ENCODE measurements around the gene SLX4. TPM values are rescaled to one million over a fixed set of nuclear protein-coding genes. Genes with fewer than 3 reads are reported as not detected.
"Not testable (repeated sequence)": the region's sequence is repeated elsewhere in the genome, so short reads cannot be mapped to it uniquely, and the experiment has no call there.

SLX4 gene
- total RNA-seq, 1 experiment from 2014 or later: 5.1 TPM

DNA sequence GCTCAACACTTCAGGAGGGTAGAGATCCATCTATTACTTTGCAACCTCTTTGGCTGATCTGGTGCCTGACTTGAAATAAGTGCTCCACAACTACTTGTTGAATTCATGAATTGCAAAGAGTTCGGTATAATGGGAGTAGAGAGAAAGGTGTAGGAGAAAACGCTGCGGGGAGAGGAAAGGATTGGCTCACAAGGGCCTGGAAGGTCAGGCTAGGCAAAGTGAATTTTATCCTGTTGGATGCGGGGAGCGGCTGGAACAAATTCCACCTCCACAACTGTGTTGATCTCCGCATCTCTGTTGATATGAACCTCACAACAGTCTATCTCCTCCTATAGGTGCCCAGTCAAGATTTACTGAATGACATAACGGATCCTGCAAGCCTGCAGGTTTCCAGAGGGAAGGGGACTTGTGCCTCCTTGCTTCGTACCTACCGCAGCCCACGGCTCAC lies 684 bp downstream of the SLX4 start:
- ATAC-seq: peak; percentile 42

DNA sequence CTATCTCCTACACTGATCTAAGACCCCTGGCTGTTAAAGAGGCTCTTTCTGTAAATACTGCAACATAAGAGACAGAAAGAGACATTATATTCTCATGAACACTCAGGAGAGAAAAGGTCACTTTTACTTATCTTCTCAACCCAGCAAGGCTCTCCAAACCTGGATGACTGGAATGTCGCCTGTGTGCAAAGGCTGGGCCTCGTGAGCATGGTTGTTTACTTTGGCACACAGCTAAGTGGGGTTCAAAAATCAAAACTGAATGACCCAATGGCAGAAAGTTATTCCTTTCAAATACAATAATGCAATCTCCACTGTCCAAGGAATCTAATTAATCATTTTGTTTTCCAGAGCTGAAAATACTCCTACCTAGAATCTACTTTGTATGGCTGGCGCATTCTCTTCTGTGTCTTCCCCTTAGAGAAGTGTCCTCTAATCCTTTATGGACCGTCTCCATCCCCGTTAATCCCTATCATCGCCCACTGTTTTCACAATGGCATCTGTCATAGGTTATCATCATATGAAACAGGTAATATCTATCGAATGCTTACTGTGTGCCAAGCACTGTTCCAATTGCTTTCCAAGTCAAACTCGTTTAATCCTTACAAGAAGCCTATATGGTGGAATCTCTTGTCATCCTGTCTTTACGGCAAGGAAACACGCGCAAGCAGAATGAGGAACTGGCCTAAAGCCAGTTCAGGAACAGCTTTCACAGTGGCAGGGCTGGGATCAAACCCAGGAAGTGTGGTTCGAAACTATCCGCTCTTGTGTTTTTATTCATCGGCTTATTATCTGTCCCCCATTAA lies 1.3 kb downstream of the SLX4 start:
- Histone ChIP-seq H3K9me3 (ENCODE audit: low read length) (no peaks in the 10 kb centered on the region), H3F3A (ENCODE audit: low read length, unreplicated experiment) (no peaks in the 10 kb centered on the region), H3K4me2 (ENCODE audit: low read length) (peak overlapping the region; percentile 87), H3K27ac (ENCODE audit: low read length) (no peak overlapping the region), H2AFZ (ENCODE audit: low read length) (peak overlapping the region; percentile 95), H3K9ac (ENCODE audit: low read length) (peak overlapping the region; percentile 88; the same call in 1 of the 2 replicates), H3K4me3 (ENCODE audit: low read length) (peak overlapping the region; percentile 99), H3K4me1 (ENCODE audit: insufficient read depth, low read length) (peaks cover 15% of the 10 kb centered on the region), H3K36me3 (ENCODE audit: low read depth, low read length) (no peaks in the 10 kb centered on the region), H3K9me2 (replicated peaks; ENCODE audit: low read length) (no peaks in the 10 kb centered on the region), H3K79me2 (ENCODE audit: low read length) (peaks cover 48% of the 10 kb centered on the region), H4K20me1 (ENCODE audit: low read length) (no peaks in the 10 kb centered on the region), H3K27me3 (ENCODE audit: low read length) (no peaks in the 10 kb centered on the region)
- TF ChIP-seq EZH2 (IDR thresholded peaks at IDR 0.05; ENCODE audit: low read length, unreplicated experiment) (no peak), EZH2phosphoT487 (IDR thresholded peaks at IDR 0.05; ENCODE audit: borderline replicate concordance, low read length) (no peak)
- TF ChIP-seq, protein P1, sequence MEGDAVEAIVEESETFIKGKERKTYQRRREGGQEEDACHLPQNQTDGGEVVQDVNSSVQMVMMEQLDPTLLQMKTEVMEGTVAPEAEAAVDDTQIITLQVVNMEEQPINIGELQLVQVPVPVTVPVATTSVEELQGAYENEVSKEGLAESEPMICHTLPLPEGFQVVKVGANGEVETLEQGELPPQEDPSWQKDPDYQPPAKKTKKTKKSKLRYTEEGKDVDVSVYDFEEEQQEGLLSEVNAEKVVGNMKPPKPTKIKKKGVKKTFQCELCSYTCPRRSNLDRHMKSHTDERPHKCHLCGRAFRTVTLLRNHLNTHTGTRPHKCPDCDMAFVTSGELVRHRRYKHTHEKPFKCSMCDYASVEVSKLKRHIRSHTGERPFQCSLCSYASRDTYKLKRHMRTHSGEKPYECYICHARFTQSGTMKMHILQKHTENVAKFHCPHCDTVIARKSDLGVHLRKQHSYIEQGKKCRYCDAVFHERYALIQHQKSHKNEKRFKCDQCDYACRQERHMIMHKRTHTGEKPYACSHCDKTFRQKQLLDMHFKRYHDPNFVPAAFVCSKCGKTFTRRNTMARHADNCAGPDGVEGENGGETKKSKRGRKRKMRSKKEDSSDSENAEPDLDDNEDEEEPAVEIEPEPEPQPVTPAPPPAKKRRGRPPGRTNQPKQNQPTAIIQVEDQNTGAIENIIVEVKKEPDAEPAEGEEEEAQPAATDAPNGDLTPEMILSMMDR (conservative IDR thresholded peaks at IDR 0.05; ENCODE audit: low read depth, low read length): no peak
- ChIA-PET CTCF (no interaction called here), POLR2A (ENCODE audit: unreplicated experiment) (no interaction called here)
- intact Hi-C loops (cut with micrococcal nuclease): no loop called here
- BruUV-seq (replicated peaks): no TSS peak
- ATAC-seq: no peak
- DNase-seq: no peak

More for the DNA sequence above, 684 bp downstream of the SLX4 start:
- H3K9me2 ChIP-seq (replicated peaks; ENCODE audit: low read length): no peaks in the 10 kb centered on the region
- intact Hi-C loops (cut with micrococcal nuclease): no loop called here
- no peak for DNase-seq
- no peak overlapping the region for H3K27ac ChIP-seq (ENCODE audit: low read length)
- H3K27me3 ChIP-seq (ENCODE audit: low read length): no peaks in the 10 kb centered on the region
- ChIA-PET POLR2A (ENCODE audit: unreplicated experiment) (no interaction called here), CTCF (no interaction called here)
- peak overlapping the region; percentile 87 for H3K4me2 ChIP-seq (ENCODE audit: low read length)
- H2AFZ ChIP-seq (ENCODE audit: low read length): peak overlapping the region; percentile 95
- peaks cover 54% of the 10 kb centered on the region for H3K79me2 ChIP-seq (ENCODE audit: low read length)
- H3K36me3 ChIP-seq (ENCODE audit: low read depth, low read length): no peaks in the 10 kb centered on the region
- H3F3A ChIP-seq (ENCODE audit: low read length, unreplicated experiment): no peaks in the 10 kb centered on the region
- H3K9me3 ChIP-seq (ENCODE audit: low read length): no peaks in the 10 kb centered on the region
- H4K20me1 ChIP-seq (ENCODE audit: low read length): no peaks in the 10 kb centered on the region
- H3K4me3 ChIP-seq (ENCODE audit: low read length): peak overlapping the region; percentile 99
- peaks cover 15% of the 10 kb centered on the region for H3K4me1 ChIP-seq (ENCODE audit: insufficient read depth, low read length)
- H3K9ac ChIP-seq (ENCODE audit: low read length): peak overlapping the region; percentile 88
- TF ChIP-seq EZH2phosphoT487 (IDR thresholded peaks at IDR 0.05; ENCODE audit: borderline replicate concordance, low read length) (no peak), EZH2 (IDR thresholded peaks at IDR 0.05; ENCODE audit: low read length, unreplicated experiment) (no peak)
- TF ChIP-seq, protein P1 (conservative IDR thresholded peaks at IDR 0.05; ENCODE audit: low read depth, low read length): no peak
- no TSS peak for BruUV-seq (replicated peaks)

DNA sequence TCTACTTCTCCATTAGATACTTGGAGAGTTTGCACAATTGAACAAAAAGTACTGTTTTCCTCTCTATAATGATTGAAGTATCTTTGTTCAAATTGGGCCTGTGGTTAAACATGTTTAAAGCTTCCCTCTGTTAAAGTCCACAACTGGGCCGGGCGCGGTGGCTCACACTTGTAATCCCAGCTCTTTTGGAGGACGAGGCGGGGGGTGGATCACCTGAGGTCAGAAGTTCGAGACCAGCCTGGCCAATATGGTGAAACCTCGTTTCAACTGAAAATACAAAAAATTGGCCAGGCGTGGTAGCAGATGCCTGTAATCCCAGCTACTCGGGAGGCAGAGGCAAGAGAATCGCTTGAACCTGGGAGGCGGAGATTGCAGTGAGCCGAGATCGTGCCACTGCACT lies 2.4 kb downstream of the SLX4 start:
- BruUV-seq (replicated peaks); H3K4me2 ChIP-seq (ENCODE audit: low read length); H3F3A ChIP-seq (ENCODE audit: low read length, unreplicated experiment); H3K9me2 ChIP-seq (replicated peaks; ENCODE audit: low read length); H3K27me3 ChIP-seq (ENCODE audit: low read length); intact Hi-C loops (cut with micrococcal nuclease); H3K4me3 ChIP-seq (ENCODE audit: low read length); H3K9me3 ChIP-seq (ENCODE audit: low read length); ATAC-seq; H3K36me3 ChIP-seq (ENCODE audit: low read depth, low read length); DNase-seq; CTCF ChIA-PET; H3K9ac ChIP-seq (ENCODE audit: low read length); H2AFZ ChIP-seq (ENCODE audit: low read length); POLR2A ChIA-PET (ENCODE audit: unreplicated experiment); H4K20me1 ChIP-seq (ENCODE audit: low read length); H3K27ac ChIP-seq (ENCODE audit: low read length): not testable (repeated sequence)
- peaks cover 15% of the 10 kb centered on the region for H3K4me1 ChIP-seq (ENCODE audit: insufficient read depth, low read length)
- peaks cover 36% of the 10 kb centered on the region for H3K79me2 ChIP-seq (ENCODE audit: low read length)

All from PC-3 (cell line).